Epidermal melanocyte (primary cell): Measurements from ENCODE around the gene PPP1R2B.

Experiments used
- DNase-seq: peaks from one replicate; pipeline ENCODE4 v3.0.0; 2011; ENCODE audit warnings: low spot score; ENCODE audit not compliant: insufficient read length

Gene PPP1R2B

DNA sequence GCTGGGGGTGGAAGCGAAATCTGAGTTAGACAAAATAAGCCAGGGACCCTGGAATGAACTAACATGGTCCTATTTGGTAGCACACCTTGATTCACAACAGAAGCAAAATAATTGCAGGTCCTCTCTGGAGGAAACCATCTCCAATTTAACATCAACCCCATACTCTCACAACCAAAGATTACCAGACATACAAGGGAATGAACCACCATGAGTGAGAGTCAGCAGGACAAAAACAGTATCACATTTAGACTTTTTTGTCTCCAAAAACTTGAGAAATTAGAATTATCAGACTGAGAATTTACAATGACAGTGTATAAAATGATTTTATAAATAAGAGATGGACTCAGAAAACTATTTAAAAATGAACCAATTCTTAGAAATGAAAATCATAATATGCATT lies 21.1 kb downstream of the PPP1R2B start:
- no peak for DNase-seq

DNA sequence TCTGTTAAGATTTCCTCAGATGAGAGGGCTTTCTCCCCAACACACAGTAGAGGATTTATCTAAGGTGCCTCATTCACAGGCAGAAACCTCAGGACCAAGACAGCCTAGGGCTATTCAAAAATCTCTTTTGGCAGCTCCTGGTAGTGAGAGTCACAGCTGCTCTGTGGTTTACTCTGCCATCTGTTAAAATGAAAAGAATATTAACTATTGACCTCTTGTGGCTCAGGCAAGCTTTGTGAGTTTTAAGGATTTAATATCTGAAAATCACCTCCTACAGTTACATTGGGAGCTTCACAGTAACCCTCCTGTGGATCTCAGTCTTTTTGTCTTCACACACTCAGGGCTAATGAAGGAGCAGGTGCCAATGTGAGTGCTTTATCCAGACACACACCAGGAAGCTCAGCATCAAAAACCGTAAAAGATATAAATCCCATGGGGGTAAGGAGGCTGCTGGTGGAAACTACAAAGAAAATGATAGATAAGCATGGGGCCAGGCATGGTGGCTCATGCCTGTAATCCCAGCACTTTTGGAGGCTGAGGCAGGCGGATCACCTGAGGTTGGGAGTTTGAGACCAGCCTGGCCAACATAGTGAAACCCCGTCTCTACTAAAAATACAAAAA lies 29.7 kb downstream of the PPP1R2B start:
- DNase-seq = no peak

DNA sequence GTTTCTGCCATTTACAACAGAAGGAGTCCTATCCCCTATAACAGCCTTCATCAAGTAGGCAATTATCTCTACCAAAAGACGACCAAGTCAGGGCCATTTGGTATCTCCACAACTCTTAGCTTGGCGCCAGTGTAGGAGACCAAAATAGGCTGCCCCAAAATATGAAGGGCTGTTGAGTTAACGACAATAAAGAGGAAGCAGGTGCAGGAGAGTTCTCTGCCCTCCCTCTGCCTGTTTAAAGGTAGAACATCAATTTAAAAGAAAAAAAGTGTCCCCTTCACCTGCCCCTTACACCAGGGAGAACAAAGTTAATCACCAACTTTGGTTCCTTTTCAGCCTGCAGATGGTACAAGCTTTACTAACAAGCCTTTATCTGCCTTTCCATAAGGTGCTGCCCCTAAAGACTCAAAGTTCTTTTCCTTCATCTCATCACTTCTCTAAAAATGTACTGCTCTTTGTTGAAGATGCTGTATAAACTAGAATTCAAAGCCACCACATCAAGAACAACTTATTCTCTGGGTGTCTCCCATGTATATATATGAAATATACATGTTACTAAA lies 33.3 kb downstream of the PPP1R2B start:
- DNase-seq = no peak

DNA sequence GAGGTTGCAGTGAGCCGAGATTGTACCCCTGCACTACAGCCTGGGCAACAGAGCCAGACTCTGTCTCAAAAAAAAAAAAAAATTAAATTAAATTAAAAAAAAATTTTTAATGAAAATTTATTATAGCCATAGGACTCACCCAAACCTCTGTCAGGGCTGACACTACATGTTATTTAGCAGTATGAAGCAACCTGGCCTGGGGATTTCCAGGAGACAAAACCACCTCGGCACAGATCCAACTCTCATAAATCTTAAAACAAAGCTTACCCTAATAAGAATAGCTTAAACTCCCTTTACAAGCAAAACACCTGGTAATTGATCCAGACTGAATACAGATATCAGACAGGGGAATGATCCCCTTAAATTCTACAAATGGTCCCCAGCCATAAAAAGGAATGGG lies 38.4 kb downstream of the PPP1R2B start:
- DNase-seq = no peak

DNA sequence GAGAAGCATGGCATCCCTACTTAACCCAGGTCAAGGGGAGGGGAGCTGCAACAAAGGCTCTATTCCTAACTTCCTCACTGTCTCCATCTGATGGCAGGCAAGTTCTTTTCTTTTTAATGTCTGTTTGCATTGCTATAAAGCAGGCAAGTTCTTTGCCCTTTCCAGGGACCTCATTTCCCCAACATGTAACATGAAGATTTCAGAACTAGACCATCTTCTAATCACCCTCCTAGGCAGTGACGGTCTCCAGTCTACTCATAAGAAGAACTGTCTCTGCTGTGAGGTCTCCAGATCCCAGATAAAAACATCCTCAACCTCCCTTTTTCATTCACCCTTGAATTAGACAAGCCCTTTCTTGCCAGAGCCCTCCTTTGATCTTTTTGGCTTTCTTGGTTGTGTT lies 42.1 kb downstream of the PPP1R2B start:
- DNase-seq = no peak

DNA sequence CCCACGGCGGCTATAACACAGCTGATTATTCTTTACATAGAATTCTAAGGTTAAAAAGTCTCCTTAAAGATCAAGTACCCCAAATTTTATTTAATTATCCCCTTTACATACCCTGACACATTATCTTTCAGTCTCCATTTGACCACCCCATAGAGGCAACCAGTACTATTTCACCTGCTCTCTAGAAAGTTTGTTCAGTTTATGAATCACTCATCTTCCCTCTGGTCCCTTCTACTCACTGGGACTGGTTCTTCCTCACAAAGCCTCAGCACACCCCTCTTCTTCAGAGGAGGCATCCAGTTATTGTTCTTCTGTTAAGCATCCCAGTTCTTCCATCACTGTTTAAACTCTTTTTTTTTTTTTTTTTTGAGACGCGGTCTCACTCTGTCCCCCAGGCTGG lies 42.8 kb downstream of the PPP1R2B start:
- no peak for DNase-seq

DNA sequence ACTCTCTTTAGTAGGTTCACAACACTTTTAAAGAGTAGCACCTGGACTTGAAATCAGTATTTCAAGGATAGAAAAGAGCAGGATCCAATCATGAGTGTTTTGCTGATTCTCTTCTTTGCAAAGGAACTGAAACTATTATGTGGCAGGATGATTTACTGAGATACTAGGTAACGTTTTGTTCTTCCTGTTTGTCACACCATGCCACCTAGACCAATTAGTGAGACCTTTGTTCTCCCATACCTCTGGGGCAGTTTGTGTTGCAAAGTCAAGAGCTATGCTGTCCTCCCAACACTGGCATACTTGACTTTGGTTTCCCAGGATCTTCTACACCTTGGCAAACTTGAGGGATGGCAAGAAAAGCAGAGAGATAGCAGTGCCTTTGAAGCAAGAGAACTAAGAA lies 43.4 kb downstream of the PPP1R2B start:
- DNase-seq = no peak

DNA sequence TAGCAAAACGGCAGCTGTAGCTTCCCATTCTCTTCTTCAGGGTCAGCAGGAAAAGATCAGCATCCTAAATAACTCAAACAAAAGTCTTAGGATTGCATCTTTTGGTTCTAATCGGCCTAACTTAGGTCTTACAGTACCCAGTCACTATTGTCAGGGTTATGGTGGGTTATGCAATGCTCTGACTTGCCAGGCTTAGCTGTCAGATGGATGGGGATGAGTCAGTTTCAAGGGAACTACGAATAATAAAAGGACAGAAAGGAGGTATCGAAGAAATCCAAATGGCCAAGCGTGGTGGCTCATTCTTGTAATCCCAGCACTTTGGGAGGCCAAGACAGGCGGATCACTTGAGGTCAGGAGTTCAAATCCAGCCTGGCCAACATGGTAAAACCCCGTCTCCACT lies 46.5 kb downstream of the PPP1R2B start:
- DNase-seq = no peak
